ENCODE measurements around the gene ICAM4.
A peak's percentile ranks its signal among the peaks of the same experiment; 100 is the strongest.

Gene ICAM4

GRCh38 chr19:10317857-10318462 lies 31.2 kb downstream of the ICAM4 start:
- DNase-seq (ENCODE audit: low read depth): no peak
- no peak for TF ChIP-seq CTCF (IDR thresholded peaks at IDR 0.05; ENCODE audit: low read depth, low read length)
- TF ChIP-seq, protein P1, sequence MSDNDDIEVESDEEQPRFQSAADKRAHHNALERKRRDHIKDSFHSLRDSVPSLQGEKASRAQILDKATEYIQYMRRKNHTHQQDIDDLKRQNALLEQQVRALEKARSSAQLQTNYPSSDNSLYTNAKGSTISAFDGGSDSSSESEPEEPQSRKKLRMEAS (IDR thresholded peaks at IDR 0.05; ENCODE audit: low read depth, low read length): no peak
- no peak for TF ChIP-seq MYC (IDR thresholded peaks at IDR 0.05; ENCODE audit: low read depth, low read length)
- TF ChIP-seq POLR2A (IDR thresholded peaks at IDR 0.05; ENCODE audit: extremely low read depth, insufficient read length): no peak
- no peak overlapping the region for H3K4me3 ChIP-seq (ENCODE audit: low read depth, low read length)

GRCh38 chr19:10318807-10319682 lies 32.3 kb downstream of the ICAM4 start:
- TF ChIP-seq POLR2A (IDR thresholded peaks at IDR 0.05; ENCODE audit: extremely low read depth, insufficient read length) (no peak), CTCF (IDR thresholded peaks at IDR 0.05; ENCODE audit: low read depth, low read length) (no peak), MYC (IDR thresholded peaks at IDR 0.05; ENCODE audit: low read depth, low read length) (no peak)
- TF ChIP-seq, protein P1 (IDR thresholded peaks at IDR 0.05; ENCODE audit: low read depth, low read length): no peak
- no peak overlapping the region for H3K4me3 ChIP-seq (ENCODE audit: low read depth, low read length)
- DNase-seq (ENCODE audit: low read depth): no peak

DNA sequence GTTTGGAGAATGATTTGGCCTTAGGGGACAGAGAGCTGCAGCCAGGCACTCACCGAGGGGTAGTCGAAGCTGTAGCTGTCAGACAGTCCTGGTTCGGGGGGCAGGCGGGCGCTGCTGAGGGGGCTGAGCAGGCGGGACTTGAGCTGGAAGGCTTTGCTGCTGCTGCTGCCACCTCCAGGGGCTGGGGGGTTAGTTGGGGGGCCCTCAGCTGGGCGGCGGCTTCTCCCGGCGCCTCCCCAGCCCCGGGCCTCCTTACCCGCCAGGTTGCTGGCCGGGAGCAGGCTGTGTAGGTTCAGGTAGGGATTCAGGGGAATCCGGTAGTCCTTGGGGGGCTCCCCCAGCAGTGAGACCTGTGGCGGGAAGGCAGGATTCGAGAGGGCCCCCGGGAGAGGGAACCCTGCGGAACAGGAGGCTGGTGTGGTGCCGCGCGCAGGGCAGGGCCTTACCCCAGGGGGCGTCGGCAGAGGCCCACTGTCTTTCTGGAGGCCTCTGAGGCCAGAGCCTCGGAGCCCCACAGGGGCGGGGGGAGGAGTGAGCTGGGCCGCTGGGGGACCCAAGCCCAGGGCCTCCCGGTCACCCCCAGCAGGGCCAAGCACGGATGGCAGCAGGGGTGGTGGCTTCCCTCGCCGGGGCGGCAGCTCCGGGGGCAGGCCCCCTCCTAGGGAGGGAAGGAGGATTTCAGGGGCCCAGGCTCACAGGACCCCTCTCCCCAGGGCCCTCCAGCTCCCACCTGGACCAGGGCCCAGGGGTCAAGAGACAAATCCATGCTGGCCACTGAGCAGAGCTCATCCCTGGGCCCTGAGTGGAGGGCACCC lies 34.1 kb downstream of the ICAM4 start:
- no peak overlapping the region for H3K4me3 ChIP-seq (ENCODE audit: low read depth, low read length)
- DNase-seq (ENCODE audit: low read depth): no peak

DNA sequence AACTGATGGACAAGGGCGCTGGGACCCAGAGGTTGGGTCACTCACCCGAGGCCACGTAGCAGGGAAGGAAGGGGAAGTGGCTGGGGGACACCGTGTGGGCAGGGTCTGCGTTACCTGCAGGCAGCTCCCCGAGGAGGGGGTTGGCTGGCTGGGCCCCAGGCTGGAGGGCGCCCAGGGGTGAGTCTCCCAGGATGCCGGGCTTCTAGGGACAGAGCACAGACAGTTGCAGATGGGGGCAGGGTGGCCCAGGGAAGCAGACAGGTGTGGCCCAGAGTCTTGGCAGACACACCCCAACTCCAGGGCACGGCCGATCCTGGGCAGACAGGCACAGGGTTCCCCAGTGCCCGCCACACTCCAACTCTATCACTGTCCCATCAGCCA lies 34.7 kb downstream of the ICAM4 start:
- peak; percentile 57 for DNase-seq (ENCODE audit: low read depth)

More for the DNA sequence above, 34.1 kb downstream of the ICAM4 start:
- TF ChIP-seq CTCF (IDR thresholded peaks at IDR 0.05; ENCODE audit: low read depth, low read length) (no peak), POLR2A (IDR thresholded peaks at IDR 0.05; ENCODE audit: extremely low read depth, insufficient read length) (no peak), MYC (IDR thresholded peaks at IDR 0.05; ENCODE audit: low read depth, low read length) (no peak)
- TF ChIP-seq, protein P1 (IDR thresholded peaks at IDR 0.05; ENCODE audit: low read depth, low read length): no peak

More for the DNA sequence above, 34.7 kb downstream of the ICAM4 start:
- TF ChIP-seq CTCF (IDR thresholded peaks at IDR 0.05; ENCODE audit: low read depth, low read length) (no peak), POLR2A (IDR thresholded peaks at IDR 0.05; ENCODE audit: extremely low read depth, insufficient read length) (no peak), MYC (IDR thresholded peaks at IDR 0.05; ENCODE audit: low read depth, low read length) (no peak)
- TF ChIP-seq, protein P1 (IDR thresholded peaks at IDR 0.05; ENCODE audit: low read depth, low read length): no peak
- no peak overlapping the region for H3K4me3 ChIP-seq (ENCODE audit: low read depth, low read length)

Data from NB4 (cell line).